Astrocyte (in vitro differentiated cells and primary cell): ENCODE measurements around the gene PYGB.

Experiments
- CTCF ChIP-seq: IDR thresholded peaks from 2 replicates; pipeline ENCODE4 v1.5.1; 2011; ENCODE audit warnings: low read depth, mild to moderate bottlenecking, inconsistent platforms, low read length, moderate library complexity; ENCODE audit not compliant: insufficient read depth
- EZH2 ChIP-seq: IDR thresholded peaks from 2 replicates; pipeline ENCODE4 v1.6.1; 2012; ENCODE audit warnings: mild to moderate bottlenecking, low read length, inconsistent platforms; ENCODE audit not compliant: insufficient read depth

DNA sequence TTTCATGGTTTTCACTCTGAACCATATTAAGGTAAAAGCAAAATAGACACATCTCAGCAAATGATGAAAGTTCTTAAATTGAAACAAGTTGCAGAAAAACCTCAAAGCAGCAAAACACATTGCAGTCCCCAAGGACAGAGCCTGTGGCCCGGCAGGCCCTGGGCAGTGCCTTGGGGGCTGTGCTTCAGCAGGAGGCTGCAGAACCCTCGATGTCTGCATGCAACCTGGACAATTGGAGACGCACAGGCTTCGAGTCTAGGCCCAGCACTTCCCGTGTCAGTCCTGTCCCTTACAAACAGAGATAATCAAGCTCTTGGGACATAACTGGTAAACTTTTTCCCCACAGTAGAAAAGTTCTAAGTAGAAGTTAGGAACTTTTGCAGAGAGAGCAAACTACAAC lies 9.2 kb downstream of the PYGB start:
- no peak for TF ChIP-seq CTCF
- TF ChIP-seq EZH2 = no peak
